NB4 (cell line): ENCODE results near the gene LRTM1.

Experiments used
- POLR2A ChIP-seq: IDR thresholded peaks from 2 replicates; pipeline ENCODE4 v1.6.1; 2011; ENCODE audit warnings: mild to moderate bottlenecking; ENCODE audit not compliant: insufficient read length; ENCODE audit errors: extremely low read depth
- TF ChIP-seq, protein P1 (sequence below): IDR thresholded peaks from one replicate; pipeline ENCODE4 v1.5.1; 2012; ENCODE audit warnings: low read depth, low read length
- TF ChIP-seq, protein P2 (sequence below): IDR thresholded peaks from 2 replicates; pipeline ENCODE4 v1.6.1; 2011; ENCODE audit warnings: low read depth, low read length

DNA sequence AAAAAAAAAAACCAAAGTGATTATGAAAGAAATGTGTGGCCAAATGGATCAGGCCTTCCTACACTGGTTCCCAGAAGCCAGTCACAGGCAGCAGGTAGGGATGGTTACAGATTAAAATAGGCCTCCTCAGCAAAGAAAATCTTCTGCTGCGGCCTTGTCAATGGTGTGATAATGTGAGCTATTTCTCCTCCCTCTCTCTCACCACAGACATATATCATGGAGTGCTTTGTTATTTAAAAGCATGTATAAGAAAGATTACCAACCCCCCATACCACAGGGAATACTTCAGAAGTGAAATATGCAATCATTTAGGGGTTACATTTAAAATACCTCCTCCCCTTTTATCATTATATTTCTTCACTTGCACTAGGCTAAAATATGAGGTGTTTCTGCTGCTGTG is 32.2 kb upstream of the LRTM1 start:
- TF ChIP-seq, protein P1, sequence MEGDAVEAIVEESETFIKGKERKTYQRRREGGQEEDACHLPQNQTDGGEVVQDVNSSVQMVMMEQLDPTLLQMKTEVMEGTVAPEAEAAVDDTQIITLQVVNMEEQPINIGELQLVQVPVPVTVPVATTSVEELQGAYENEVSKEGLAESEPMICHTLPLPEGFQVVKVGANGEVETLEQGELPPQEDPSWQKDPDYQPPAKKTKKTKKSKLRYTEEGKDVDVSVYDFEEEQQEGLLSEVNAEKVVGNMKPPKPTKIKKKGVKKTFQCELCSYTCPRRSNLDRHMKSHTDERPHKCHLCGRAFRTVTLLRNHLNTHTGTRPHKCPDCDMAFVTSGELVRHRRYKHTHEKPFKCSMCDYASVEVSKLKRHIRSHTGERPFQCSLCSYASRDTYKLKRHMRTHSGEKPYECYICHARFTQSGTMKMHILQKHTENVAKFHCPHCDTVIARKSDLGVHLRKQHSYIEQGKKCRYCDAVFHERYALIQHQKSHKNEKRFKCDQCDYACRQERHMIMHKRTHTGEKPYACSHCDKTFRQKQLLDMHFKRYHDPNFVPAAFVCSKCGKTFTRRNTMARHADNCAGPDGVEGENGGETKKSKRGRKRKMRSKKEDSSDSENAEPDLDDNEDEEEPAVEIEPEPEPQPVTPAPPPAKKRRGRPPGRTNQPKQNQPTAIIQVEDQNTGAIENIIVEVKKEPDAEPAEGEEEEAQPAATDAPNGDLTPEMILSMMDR: no peak
- no peak for TF ChIP-seq POLR2A
- TF ChIP-seq, protein P2, sequence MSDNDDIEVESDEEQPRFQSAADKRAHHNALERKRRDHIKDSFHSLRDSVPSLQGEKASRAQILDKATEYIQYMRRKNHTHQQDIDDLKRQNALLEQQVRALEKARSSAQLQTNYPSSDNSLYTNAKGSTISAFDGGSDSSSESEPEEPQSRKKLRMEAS: no peak
